ENCODE data around the gene BRPF1. TPM values are rescaled to one million over a fixed set of nuclear protein-coding genes. Genes with fewer than 3 reads are reported as not detected.

Gene BRPF1
- total and polyA plus RNA-seq, 10 of the 15 experiments (the other 5 are each of a cell fraction or from before 2014, with no cell fraction given): 1.2 to 25.3 (median 13.6) TPM

GRCh38 chr3:9731206-9732079 lies at the start of gene BRPF1 (continued):
- no peak for TF ChIP-seq REST (IDR thresholded peaks at IDR 0.05; ENCODE audit: low read depth, low read length)
- peak; percentile 78; the same call in 1 of the 2 replicates for TF ChIP-seq STAT1 (conservative IDR thresholded peaks at IDR 0.05)
- TF ChIP-seq, protein P1, sequence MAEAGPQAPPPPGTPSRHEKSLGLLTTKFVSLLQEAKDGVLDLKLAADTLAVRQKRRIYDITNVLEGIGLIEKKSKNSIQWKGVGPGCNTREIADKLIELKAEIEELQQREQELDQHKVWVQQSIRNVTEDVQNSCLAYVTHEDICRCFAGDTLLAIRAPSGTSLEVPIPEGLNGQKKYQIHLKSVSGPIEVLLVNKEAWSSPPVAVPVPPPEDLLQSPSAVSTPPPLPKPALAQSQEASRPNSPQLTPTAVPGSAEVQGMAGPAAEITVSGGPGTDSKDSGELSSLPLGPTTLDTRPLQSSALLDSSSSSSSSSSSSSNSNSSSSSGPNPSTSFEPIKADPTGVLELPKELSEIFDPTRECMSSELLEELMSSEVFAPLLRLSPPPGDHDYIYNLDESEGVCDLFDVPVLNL (IDR thresholded peaks at IDR 0.05; ENCODE audit: low read depth, low read length): 0 out of 2 replicates have a peak, but pooled peaks have one; percentile 33
- 0 out of 2 replicates have a peak, but pooled peaks have one; percentile 27 for TF ChIP-seq MYB (IDR thresholded peaks at IDR 0.05; ENCODE audit: borderline replicate concordance, low read depth, low read length)
- no peak for TF ChIP-seq YBX1 (IDR thresholded peaks at IDR 0.05)
- peak; percentile 28; the same call in 1 of the 2 replicates for TF ChIP-seq MTA2 (IDR thresholded peaks at IDR 0.05; ENCODE audit: low read depth)
- TF ChIP-seq MEF2B (IDR thresholded peaks at IDR 0.05; ENCODE audit: partially characterized antibody, poor library complexity, severe bottlenecking): peak; percentile 40
- TF ChIP-seq PML (IDR thresholded peaks at IDR 0.05; ENCODE audit: low read length): no peak; the same call in 1 of the 2 replicates
- peak; percentile 82 for TF ChIP-seq POLR2AphosphoS5 (IDR thresholded peaks at IDR 0.05; ENCODE audit: low read length)
- no peak for TF ChIP-seq KAT2A (conservative IDR thresholded peaks at IDR 0.05; ENCODE audit: control insufficient read depth, low read depth, low read length)
- TF ChIP-seq PKNOX1 (IDR thresholded peaks at IDR 0.05): peak; percentile 61
- TF ChIP-seq POU2F2 (IDR thresholded peaks at IDR 0.05; ENCODE audit: borderline replicate concordance, low read depth, low read length): no peak
- no peak for TF ChIP-seq HDAC6 (IDR thresholded peaks at IDR 0.05; ENCODE audit: unreplicated experiment)
- TF ChIP-seq GATAD2B (conservative IDR thresholded peaks at IDR 0.05; ENCODE audit: low read depth): peak; percentile 91
- peak in 1 of 2 experiments; percentile 74; a peak in 2 of 4 replicates for TF ChIP-seq BHLHE40 (IDR thresholded peaks at IDR 0.05; ENCODE audit: borderline replicate concordance in 1 of 2, low read depth in 2 of 2, low read length in 1 of 2)
- TF ChIP-seq LARP7 (IDR thresholded peaks at IDR 0.05): peak; percentile 100
- no peak for TF ChIP-seq RBBP5 (conservative IDR thresholded peaks at IDR 0.05)
- peak; percentile 77 for TF ChIP-seq SIN3A (IDR thresholded peaks at IDR 0.05; ENCODE audit: low read depth, low read length)
- TF ChIP-seq POLR2AphosphoS2 (IDR thresholded peaks at IDR 0.05; ENCODE audit: low read depth, low read length): peak; percentile 66; the same call in 1 of the 2 replicates
- TF ChIP-seq, protein P2, sequence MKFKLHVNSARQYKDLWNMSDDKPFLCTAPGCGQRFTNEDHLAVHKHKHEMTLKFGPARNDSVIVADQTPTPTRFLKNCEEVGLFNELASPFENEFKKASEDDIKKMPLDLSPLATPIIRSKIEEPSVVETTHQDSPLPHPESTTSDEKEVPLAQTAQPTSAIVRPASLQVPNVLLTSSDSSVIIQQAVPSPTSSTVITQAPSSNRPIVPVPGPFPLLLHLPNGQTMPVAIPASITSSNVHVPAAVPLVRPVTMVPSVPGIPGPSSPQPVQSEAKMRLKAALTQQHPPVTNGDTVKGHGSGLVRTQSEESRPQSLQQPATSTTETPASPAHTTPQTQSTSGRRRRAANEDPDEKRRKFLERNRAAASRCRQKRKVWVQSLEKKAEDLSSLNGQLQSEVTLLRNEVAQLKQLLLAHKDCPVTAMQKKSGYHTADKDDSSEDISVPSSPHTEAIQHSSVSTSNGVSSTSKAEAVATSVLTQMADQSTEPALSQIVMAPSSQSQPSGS (IDR thresholded peaks at IDR 0.05; ENCODE audit: low read length): no peak
- peak; percentile 46 for TF ChIP-seq ATF7 (IDR thresholded peaks at IDR 0.05; ENCODE audit: low read depth)

Measured in GM12878 (cell line).